ENCODE data around the gene MAPKAP1.
"Not testable (repeated sequence)": the region's sequence is repeated elsewhere in the genome, so short reads cannot be mapped to it uniquely, and the experiment has no call there.

MAPKAP1 gene

GRCh38 chr9:125730168-125730567 lies 23.2 kb upstream of the MAPKAP1 start:
- no peak for DNase-seq

DNA sequence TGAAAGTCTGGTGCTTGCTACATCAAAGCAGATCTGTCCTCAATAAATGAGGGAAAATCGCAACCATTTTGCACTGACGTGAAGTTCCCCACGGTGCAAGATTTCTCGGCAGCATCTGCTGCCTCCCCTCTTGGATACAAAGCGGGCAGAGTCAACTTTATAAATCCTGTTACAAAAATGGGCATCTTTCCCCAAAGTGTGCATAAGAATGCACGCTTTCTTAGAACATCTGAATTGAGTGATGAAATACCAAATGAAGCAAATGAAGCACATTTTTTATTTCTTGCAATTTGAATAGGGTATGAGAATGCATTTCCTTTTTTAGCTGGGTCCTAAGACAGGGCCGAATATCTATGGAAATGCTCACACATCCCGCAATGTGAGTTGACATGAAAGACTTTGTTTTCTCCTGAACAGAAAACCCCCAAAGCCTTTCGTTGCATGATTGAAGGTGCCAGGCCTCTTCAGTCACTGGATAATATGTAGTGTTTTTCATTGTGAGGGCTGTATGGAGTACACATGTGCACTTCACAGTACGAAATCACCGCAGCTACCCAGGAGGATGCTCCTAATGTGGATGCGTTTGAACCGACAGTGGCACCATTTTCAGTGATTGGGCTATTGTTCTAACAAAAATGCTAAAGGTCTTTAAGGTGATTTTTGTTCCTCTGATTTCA lies 19.6 kb upstream of the MAPKAP1 start:
- no peak for DNase-seq

- no peak for DNase-seq
Measured at GRCh38 chr9:125707472-125707804, 430 bp upstream of the MAPKAP1 start.

DNA sequence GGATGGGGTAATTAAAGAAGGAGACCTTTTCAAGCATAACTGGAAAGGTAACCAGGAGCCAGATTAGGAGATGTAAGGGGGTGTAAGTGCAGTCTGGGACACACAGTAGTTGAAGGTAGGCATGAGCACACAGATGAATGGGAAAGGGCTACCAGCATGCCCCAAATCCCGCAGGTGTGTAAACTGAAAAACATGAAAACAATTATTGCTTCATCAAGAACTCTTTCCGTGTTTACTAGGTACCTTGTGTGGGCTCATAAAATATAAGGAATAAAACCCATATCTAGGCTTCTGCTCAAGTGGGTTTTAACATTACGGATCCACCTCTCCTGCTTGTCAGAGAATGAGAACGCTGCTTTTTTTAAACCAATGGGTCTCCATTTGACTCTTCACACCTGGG lies 1.1 kb downstream of the MAPKAP1 start:
- no peak for DNase-seq

- DNase-seq = no peak
Measured at GRCh38 chr9:125703662-125704061, 3.3 kb downstream of the MAPKAP1 start.

DNA sequence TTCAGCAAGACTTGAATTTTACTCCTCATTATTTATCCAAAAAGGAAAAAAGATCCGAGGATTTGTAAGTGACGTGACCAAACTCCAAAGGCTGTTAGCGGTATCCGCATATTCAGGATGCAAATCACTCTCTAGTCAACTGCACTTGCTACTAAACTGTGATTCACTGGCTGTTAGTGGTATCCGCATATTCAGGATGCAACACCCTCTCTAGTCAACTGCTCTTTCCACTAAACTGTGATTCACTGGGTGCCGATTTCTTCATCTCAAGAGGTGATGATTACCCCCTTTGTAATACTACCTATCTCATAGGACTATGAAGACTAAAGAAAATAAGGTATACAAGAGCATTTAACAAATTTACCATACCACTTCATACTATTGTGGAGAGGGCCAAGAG lies 5.7 kb downstream of the MAPKAP1 start:
- DNase-seq = no peak

GRCh38 chr9:125700791-125701190 lies 6.2 kb downstream of the MAPKAP1 start:
- no peak for DNase-seq

- no peak for DNase-seq
Measured at GRCh38 chr9:125699870-125700269, 7.1 kb downstream of the MAPKAP1 start.

GRCh38 chr9:125696106-125696647 lies 10.8 kb downstream of the MAPKAP1 start:
- no peak for DNase-seq

- not testable (repeated sequence) for DNase-seq
Measured at GRCh38 chr9:125695548-125695947, 11.5 kb downstream of the MAPKAP1 start.

DNA sequence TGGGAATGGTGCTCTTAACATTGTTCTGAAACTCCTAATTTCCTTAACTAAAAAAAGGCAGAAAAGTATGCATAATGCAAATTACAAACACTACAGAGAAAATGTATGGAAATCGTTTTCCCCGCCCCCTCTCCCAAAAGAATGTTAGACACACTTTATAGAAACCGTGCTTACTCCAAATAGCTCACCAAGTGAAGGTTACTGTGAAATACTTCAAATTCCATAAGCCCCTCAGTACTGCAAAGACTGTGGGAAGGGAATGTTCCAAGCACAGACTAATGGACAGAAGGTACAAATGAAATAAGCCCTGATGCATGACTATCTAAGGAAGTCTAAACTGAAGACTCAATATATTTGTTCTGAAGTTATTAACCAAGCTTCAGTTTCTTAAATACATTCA lies 12.5 kb downstream of the MAPKAP1 start:
- no peak for DNase-seq

DNA sequence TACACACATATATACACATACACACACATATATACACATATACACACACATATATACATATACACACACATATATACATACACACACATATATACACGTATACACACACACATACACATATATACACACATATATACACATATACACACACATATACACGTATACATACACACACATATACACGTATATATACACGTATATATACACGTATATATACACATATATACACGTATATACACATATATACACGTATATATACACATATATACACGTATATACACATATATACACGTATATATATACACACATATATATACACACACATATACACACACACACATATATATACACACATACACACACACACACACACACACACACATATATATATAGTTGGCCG lies 13.5 kb downstream of the MAPKAP1 start:
- DNase-seq = not testable (repeated sequence)

GRCh38 chr9:125691869-125692268 lies 15.1 kb downstream of the MAPKAP1 start:
- DNase-seq = no peak

DNA sequence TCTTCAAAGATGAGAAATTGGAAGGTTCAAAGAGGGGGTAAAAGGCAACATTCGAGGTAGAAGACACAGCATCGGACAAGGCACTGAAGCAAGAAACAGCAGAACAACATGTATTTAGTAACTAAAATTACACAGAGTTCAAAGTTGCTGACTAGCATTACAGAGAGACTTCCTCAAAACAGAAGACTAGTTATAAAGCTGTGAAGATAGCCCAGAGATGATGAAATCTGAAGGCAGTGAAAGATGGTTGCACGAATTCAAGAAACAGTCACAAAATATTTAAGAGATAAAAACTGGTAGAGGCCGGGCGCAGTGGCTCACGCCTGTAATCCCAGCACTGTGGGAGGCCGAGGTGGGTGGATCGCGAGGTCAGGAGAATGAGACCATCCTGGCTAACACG lies 16.3 kb downstream of the MAPKAP1 start:
- no peak for DNase-seq

DNA sequence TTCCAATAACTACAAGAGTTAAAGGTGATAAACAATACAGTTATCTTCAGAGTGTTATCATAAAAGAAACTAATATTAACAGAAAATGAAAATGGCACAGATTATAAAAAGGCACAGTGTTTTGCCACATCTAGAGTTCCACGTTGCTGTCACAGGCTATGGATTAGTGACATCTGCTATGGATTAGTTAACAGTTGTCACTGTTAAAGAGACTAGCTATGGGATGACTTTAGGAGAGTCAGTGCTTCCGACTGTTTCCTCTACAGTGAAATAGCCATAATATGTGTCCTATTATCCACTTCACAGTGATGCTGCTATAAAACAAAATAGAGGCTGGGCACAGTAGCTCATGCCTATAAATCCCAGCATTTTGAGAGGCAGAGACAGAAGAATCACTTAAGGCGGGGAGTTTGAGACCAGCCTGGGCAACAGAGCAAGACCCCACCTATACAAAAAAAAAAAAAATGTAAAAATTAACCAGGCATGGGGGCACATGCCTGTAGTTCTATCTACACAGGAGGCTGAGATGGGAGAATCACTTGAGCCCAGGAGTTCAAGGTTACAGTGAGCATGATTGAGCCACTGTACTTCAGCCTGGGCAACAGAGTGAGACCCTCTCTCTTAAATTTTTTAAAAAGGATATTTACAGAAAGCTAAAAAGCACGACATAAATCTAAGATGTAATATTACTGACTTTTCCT lies 19.7 kb downstream of the MAPKAP1 start:
- no peak for DNase-seq

DNA sequence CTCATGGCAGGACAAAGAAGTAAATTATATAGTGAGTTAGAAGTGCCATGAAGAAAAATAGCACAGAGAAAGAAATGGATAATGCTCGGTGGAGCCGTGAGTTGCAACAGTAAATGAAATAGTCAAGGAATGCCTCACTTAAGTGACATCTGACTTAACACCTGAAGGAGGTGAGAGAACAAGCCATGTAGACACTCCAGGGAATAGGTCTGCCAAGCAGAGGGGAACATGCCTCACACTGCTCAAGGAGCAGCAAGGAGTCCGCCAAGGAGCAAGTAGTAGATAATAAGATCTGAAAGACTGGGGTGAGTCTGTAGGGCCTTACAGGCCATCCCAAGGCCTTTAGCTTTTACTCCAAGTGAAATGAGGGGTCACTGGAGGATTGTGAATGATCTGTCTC lies 21.8 kb downstream of the MAPKAP1 start:
- no peak for DNase-seq

GRCh38 chr9:125683486-125683885 lies 23.5 kb downstream of the MAPKAP1 start:
- DNase-seq = no peak

GRCh38 chr9:125682340-125682739 lies 24.7 kb downstream of the MAPKAP1 start:
- no peak for DNase-seq

GRCh38 chr9:125681657-125682056 lies 25.4 kb downstream of the MAPKAP1 start:
- DNase-seq = no peak

DNA sequence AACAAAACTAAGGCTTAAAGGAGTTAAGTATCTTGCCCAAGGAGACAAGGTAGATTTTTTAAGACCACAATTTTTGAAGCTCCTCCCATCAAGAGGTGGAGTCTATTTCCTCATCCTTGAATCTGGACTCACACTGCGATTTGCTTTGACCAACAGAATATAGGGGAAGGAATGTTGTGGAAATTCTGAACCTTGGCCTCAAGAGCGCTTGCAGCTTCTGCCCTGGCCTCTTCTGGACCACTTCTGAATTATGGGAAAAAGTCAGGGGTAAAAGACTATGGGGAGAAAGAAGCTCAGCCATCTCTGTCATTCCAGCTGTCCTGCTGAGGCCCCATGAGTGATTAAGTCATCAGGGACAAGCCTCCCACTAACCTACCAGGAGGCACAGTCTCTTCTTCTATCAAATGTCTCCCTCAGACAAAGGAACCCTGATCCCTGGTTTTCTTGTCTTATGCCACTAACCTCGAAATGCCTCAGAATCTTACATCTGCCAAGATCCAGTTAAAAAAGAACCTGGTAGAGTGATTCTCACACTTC lies 25.9 kb downstream of the MAPKAP1 start:
- no peak for DNase-seq

DNA sequence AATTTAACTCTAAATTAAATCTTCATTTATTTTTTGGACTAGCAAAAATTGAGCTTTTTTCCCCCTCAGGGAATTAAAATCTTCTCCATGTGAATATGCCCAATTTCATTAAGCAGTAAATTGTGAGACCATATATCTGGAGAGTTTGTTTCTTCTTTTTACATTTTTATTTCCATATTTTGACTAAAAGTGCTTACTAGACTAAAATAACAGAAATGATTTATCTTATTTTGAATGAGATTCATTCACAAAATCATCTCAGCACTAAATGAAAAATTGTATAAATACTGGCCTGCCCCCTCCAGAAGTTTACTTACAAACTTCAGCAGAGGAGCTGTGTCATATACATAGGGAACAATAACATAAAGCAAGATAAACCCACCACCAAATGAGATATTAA lies 26.6 kb downstream of the MAPKAP1 start:
- no peak for DNase-seq

GRCh38 chr9:125679597-125680189 lies 27.3 kb downstream of the MAPKAP1 start:
- DNase-seq = no peak

- no peak for DNase-seq
Measured at GRCh38 chr9:125674981-125675973, 31.7 kb downstream of the MAPKAP1 start.
